GM21360 (cell line): ENCODE data around the gene KAZN.
A peak's percentile ranks its signal among the peaks of the same experiment; 100 is the strongest.

Experiments used
- ATAC-seq: cut with Tn5 transposase; IDR thresholded peaks from one replicate; pipeline ENCODE4 v1.9.1; 2021; ENCODE audit warnings: mild to moderate bottlenecking, moderate library complexity; ENCODE audit not compliant: unreplicated experiment

KAZN gene

GRCh38 chr1:14897997-14898645 is 299.6 kb downstream of the KAZN start:
- ATAC-seq: no peak

- ATAC-seq: no peak
Measured at GRCh38 chr1:14899686-14900085, 301.2 kb downstream of the KAZN start.

- ATAC-seq: no peak
Measured at GRCh38 chr1:14901371-14901954, 303.0 kb downstream of the KAZN start.

GRCh38 chr1:14903922-14904321 is 305.4 kb downstream of the KAZN start:
- no peak for ATAC-seq

DNA sequence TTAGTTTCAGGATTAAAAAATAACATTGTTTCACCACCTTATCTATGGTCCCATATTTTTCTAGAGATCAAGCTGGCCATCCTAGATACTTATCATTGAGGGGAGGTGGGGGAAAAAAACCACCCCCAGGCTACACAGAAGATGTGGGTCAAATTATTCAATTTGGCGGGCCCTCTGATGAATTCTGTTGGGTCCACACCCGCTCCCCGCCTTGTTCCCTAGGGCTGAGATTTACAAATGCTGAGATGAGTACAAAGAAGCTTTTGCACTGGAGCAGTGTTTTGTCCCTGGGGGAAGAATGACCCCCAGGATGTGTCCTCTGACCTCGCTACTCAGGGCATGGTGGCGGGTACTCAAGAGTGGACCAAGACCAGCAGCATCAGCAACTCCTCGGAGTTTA is 308.2 kb downstream of the KAZN start:
- ATAC-seq: no peak

GRCh38 chr1:14907416-14907815 is 308.9 kb downstream of the KAZN start:
- no peak for ATAC-seq

DNA sequence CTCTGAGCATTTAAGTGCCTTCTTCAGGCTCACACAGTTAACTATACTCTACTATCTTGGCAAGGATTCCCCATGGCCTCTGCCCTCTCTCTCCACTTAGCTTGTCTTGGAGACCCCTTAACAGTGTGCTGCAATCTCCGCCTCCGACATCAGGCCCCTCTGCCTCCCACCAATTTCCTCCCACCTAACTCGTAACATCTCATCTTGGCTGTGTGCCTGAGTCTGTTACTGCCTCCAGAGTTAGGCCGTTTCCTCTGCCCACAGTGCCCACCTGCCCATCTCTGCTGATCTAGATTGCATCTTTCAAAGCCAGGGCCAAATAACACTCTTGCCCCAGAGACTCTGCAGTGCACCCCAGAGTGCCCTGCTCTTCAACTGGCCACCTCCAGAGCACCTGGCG is 310.8 kb downstream of the KAZN start:
- no peak for ATAC-seq

DNA sequence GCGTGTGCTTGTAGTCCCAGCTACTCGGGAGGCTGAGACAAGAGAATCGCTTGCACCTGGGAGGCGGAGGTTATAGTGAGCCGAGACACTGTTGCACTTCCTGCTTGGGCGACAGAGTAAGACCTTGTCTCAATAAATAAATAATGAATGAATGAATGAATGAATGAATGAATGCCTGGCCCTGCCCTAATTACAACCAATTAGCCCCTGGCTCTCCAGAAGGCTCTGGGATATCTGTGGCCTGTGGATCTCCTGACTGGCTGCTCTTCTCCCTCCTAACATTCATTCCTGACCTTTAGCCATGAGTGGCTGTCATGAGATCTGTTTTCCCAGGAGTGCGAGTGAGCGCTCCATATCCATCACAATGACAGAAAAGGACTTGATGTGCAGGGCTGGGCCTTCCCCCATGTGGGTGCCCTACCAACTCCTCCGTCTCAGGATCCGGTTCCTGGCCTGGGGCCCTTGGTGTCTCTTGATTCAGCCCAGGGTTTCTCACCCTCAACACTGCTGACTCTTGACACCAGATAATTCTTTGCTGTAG is 311.5 kb downstream of the KAZN start:
- ATAC-seq: no peak

GRCh38 chr1:14910984-14911721 is 312.7 kb downstream of the KAZN start:
- no peak for ATAC-seq

- no peak for ATAC-seq
Measured at GRCh38 chr1:14912839-14913481, 314.5 kb downstream of the KAZN start.

DNA sequence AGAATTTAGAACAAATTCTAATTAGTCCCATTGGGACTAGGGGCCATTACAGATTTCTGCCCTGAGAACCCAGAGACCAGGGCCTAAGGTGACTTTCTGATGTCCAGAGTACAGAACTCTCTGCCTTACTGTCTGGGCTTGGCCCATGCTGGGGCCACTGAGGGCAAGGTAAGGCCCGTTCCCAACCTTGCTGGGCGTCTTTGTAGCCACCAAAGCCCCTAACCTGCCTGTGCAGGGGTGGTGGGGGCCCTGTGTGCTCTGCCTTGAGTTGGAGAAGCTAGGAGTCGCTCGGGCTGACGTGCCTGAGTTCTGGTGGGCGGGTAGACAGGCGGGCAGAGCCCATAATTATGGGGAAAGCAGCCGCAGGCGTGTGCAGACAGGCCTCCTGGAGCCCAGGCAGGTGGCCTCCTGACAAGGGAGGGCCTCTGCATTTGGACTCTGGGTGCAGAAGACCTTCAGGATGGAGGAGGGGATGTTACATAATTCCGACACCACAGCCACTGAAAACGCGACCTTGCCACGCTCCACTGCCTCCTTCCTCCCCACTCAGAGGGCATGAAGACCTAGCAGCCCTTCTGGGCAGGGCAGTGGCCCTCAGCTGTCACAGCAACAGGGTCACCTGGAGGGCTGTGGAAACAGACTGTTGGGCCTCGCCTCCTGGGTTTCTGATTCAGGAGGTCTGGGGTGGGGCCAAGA is 315.1 kb downstream of the KAZN start:
- ATAC-seq: no peak

DNA sequence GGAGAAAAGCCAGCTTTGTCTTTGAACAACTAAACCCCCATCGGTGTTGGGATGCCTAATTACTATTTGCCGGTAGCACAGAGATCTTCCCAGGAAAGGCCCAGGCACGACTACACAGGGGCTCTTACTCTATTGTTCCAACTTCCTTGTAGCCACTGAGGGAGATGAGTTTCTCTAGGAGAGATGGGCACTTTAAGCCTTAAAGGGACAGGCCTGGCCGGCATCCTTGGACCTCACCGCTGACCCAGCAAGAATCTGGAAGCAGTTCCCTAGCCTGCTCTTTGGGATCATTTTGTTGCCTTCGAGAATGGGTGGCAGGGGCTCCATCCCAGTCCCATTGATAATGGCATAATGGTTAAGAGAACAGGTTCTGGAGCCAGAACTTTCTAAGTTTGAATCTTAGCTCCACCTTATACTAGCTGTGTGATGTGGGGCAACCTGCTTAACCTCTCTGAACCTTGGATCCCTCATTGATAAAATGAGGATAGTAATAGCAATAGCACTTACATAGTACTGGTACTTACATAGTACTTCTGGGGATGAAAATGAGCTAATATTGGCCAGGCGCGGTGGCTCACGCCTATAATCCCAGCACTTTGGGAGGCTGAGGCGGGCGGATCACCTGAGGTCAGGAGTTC is 316.0 kb downstream of the KAZN start:
- ATAC-seq: no peak

DNA sequence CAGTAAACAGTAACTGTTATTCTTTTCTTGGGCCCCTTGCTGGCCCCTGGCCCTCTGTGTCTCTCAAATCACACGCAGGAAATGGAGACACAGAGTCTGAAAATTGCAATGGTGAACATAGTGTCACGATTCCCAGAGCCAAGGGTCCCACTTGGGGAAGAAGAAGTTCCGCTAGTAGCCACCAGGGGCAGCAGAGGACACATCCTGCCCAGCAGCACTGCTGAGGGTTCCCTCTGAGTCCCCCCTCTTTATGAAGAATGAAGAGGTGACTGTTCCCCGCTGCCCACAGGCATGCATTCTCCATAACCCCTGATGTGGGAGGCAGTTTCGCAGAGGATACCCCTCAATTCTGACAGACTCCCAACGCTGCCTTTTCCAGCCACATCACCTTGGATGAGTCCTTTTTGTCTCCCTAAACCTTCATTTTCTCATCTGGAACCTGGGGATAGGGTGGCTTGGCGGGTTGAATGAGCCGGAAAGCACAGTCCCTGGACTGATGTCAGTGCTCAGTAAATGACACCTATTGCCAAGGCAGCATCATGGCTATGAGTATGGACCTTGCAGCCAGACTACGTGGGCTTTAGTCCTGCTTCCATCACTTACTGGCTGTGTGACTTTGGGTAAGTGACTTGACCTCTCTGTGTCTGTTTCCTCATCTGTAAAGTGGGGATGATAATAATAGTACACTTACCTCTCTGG is 317.0 kb downstream of the KAZN start:
- ATAC-seq: peak; percentile 60

DNA sequence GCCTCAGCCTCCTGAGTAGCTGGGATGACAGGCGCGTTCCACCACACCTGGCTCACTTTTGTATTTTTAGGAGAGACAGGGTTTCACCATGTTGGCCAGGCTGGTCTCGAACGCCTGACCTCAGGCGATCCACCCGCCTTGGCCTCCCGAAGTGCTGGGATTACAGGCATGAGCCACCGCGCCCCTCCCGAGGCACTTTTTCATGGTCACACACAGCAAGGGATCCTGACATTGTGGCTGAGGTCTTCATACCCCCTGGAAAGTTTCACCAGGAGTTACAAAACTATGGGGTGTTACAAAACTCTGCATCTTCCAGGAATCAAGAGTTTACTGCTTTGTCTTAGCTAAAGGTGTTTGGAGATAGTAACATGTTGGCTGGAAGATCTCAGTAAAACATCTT is 320.8 kb downstream of the KAZN start:
- ATAC-seq: no peak

DNA sequence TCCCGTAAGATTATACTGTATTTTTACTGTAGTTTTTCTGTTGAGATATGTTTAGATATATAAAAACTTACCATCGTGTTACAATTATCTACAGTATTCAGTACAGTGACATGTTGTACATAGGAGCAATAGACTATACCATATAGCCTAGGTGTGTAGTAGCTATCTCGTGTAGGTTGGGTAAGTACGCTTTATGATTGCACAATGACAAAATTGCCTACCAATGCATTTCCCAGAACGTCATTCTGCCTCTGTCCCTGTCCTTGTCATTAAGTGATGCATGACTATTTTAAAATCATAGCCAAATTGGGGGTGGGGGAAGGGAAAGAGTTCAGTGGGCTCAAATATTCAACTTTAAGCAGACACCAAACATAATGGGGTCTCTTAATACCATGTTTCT is 321.3 kb downstream of the KAZN start:
- ATAC-seq: no peak

DNA sequence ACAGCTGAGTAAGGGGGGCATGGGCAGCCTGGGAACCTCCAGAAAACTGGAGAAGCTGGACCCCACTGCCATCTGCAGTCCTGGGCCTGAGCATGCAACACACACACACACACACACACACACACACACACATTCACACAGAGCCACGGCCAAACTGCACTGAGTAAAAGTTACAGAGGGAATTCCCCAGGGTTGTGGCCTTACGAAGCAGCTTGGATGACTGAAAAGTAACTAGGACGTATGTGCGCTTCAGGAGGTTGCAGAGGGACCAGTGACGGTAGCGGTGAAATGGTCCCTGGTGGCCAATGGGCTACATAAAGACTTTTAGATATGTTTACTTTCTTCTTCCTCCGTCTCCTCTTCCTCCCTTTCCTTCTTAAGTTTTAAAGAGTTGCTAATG is 322.6 kb downstream of the KAZN start:
- no peak for ATAC-seq

GRCh38 chr1:14922942-14923726 is 324.6 kb downstream of the KAZN start:
- ATAC-seq: no peak

DNA sequence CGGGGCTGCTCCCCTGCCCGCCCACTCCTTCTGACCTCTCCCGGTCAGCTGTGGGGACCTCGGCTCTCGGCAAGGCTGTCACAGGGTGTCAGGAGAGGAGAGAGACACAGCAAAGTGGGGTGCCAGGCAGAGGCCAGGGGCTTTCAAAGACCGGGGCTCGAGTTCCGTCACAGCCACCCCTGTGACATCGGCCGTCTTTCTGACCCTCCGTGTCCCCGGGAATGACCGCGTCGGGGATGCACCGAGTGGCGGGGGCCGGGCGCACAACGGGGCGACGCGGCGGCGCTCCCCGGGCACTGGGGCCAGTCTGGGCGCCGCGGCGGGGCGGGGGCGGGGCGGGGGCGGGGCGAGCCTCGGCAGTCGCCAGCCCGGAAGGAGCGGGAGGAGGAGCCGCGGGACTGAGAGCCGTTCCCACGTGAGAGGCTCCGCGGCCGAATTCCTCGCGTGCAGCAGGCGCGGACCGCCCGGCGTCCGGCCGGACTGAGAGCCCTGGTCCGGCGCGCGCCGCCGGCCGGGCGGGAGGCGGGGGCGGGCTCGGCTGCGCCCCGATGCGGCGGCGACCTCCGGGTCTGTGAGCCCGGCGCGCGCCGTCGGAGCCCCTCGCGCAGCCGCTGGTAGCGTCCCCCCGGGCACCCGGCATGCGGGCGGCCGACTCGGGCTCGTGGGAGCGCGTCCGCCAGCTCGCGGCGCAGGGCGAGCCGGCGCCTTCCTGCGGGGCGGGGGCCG is 325.4 kb downstream of the KAZN start:
- ATAC-seq: no peak
